Measurements from ENCODE around the gene CSTA. TPM values are rescaled to one million over a fixed set of nuclear protein-coding genes. Genes with fewer than 3 reads are reported as not detected.

Gene CSTA
- total and polyA plus RNA-seq, 2 of the 13 experiments (the other 11 are each of a cell fraction or from before 2014, with no cell fraction given), result 3.9 to 11.0 TPM

DNA sequence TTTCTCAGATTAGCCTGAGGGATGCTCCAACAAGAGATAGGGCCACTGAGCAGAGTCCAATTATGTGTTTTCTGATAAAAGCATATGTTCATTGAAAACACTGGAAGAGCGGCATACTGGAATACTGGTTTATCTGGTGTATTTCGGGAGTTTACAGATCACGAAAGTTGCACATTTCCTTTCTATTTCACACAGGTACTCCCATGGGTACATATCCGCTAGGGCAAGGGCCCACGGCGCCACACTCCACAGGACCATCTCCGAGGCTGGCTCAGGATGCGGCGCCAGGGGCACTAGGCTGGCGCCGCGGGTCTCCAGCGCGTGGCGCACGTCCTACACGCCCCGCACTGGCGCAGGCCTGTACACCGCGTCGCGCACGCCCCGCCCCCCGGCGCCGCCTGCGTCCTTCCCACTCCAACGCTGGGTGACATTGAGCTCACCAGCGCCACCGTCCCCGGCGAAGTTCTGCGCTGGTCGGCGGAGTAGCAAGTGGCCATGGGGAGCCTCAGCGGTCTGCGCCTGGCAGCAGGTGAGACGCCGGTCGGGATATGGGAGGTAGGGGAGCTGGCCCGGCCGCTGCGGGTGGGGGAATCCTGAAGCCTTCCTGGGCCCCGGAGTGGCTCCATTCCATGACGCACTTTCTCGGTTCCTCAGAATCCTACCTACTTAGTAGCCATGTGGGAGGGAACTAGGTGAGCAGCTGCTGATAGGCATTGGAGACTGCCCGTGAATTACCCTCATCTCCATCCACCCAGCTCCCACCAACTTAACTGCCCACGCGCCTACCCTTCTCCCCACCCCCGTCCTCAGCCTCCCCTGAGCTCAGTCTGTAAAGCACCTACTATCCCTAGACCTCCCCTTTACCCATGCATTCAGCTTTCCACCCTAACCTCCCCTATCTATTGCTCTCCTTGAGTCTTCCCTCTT is 59.0 kb downstream of the CSTA start, which contains the start of gene FAM162A (continued):
- peak; percentile 56; the same call in 1 of the 2 replicates for TF ChIP-seq ZC3H13 (CRISPR knock-in tag; IDR thresholded peaks at IDR 0.05)
- TF ChIP-seq, protein P1, sequence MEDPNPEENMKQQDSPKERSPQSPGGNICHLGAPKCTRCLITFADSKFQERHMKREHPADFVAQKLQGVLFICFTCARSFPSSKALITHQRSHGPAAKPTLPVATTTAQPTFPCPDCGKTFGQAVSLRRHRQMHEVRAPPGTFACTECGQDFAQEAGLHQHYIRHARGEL (CRISPR knock-in tag; IDR thresholded peaks at IDR 0.05), result no peak
- TF ChIP-seq, protein P2, sequence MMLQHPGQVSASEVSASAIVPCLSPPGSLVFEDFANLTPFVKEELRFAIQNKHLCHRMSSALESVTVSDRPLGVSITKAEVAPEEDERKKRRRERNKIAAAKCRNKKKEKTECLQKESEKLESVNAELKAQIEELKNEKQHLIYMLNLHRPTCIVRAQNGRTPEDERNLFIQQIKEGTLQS (CRISPR knock-in tag; IDR thresholded peaks at IDR 0.05), result peak; percentile 53; the same call in 1 of the 2 replicates
- no peak for TF ChIP-seq KDM5A (IDR thresholded peaks at IDR 0.05; ENCODE audit: borderline replicate concordance, low read length)
- TF ChIP-seq, protein P3, sequence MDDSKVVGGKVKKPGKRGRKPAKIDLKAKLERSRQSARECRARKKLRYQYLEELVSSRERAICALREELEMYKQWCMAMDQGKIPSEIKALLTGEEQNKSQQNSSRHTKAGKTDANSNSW (CRISPR knock-in tag; IDR thresholded peaks at IDR 0.05; ENCODE audit: borderline replicate concordance), result no peak; the same call in 1 of the 2 replicates
- TF ChIP-seq ZFP82 (CRISPR knock-in tag; IDR thresholded peaks at IDR 0.05; ENCODE audit: borderline replicate concordance), result no peak
- no peak for TF ChIP-seq ZKSCAN5 (CRISPR knock-in tag; IDR thresholded peaks at IDR 0.05)
- 0 out of 2 replicates have a peak, but pooled peaks have one; percentile 69 for TF ChIP-seq ZNF138 (CRISPR knock-in tag; IDR thresholded peaks at IDR 0.05; ENCODE audit: low read depth)
- no peak; the same call in 1 of the 2 replicates for TF ChIP-seq PAWR (CRISPR knock-in tag; IDR thresholded peaks at IDR 0.05; ENCODE audit: borderline replicate concordance)
- no peak for TF ChIP-seq SNRNP70 (IDR thresholded peaks at IDR 0.05; ENCODE audit: low read depth, low read length)
- no peak for TF ChIP-seq MAFK (conservative IDR thresholded peaks at IDR 0.05 in 1 of 2, IDR thresholded peaks at IDR 0.05 in 1 of 2; ENCODE audit: low read length in 2 of 2)
- TF ChIP-seq MAF1 (CRISPR knock-in tag; IDR thresholded peaks at IDR 0.05; ENCODE audit: borderline replicate concordance), result 0 out of 2 replicates have a peak, but pooled peaks have one; percentile 89
- peak; percentile 80 for TF ChIP-seq KLF9 (CRISPR knock-in tag; IDR thresholded peaks at IDR 0.05; ENCODE audit: low read depth)
- TF ChIP-seq, protein P4, sequence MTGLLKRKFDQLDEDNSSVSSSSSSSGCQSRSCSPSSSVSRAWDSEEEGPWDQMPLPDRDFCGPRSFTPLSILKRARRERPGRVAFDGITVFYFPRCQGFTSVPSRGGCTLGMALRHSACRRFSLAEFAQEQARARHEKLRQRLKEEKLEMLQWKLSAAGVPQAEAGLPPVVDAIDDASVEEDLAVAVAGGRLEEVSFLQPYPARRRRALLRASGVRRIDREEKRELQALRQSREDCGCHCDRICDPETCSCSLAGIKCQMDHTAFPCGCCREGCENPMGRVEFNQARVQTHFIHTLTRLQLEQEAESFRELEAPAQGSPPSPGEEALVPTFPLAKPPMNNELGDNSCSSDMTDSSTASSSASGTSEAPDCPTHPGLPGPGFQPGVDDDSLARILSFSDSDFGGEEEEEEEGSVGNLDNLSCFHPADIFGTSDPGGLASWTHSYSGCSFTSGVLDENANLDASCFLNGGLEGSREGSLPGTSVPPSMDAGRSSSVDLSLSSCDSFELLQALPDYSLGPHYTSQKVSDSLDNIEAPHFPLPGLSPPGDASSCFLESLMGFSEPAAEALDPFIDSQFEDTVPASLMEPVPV (CRISPR knock-in tag; IDR thresholded peaks at IDR 0.05), result peak; percentile 95
- TF ChIP-seq HOXD1 (CRISPR knock-in tag; IDR thresholded peaks at IDR 0.05), result peak; percentile 87; the same call in 1 of the 2 replicates
- TF ChIP-seq, protein P5, sequence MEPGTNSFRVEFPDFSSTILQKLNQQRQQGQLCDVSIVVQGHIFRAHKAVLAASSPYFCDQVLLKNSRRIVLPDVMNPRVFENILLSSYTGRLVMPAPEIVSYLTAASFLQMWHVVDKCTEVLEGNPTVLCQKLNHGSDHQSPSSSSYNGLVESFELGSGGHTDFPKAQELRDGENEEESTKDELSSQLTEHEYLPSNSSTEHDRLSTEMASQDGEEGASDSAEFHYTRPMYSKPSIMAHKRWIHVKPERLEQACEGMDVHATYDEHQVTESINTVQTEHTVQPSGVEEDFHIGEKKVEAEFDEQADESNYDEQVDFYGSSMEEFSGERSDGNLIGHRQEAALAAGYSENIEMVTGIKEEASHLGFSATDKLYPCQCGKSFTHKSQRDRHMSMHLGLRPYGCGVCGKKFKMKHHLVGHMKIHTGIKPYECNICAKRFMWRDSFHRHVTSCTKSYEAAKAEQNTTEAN (CRISPR knock-in tag; conservative IDR thresholded peaks at IDR 0.05), result peak; percentile 77; the same call in 1 of the 2 replicates
- TF ChIP-seq NFE2L1 (CRISPR knock-in tag; IDR thresholded peaks at IDR 0.05; ENCODE audit: borderline replicate concordance), result no peak
- no peak for TF ChIP-seq ZNF367 (CRISPR knock-in tag; IDR thresholded peaks at IDR 0.05; ENCODE audit: borderline replicate concordance)
- TF ChIP-seq, protein P6, sequence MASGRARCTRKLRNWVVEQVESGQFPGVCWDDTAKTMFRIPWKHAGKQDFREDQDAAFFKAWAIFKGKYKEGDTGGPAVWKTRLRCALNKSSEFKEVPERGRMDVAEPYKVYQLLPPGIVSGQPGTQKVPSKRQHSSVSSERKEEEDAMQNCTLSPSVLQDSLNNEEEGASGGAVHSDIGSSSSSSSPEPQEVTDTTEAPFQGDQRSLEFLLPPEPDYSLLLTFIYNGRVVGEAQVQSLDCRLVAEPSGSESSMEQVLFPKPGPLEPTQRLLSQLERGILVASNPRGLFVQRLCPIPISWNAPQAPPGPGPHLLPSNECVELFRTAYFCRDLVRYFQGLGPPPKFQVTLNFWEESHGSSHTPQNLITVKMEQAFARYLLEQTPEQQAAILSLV (CRISPR knock-in tag; IDR thresholded peaks at IDR 0.05; ENCODE audit: borderline replicate concordance), result peak; percentile 70; the same call in 1 of the 2 replicates
- TF ChIP-seq ZFP90 (CRISPR knock-in tag; IDR thresholded peaks at IDR 0.05; ENCODE audit: borderline replicate concordance), result peak; percentile 67; the same call in 1 of the 2 replicates
- TF ChIP-seq PCBP2 (optimal IDR thresholded peaks at IDR 0.05; ENCODE audit: low read depth, low read length, poor library complexity, severe bottlenecking), result no peak
- peak; percentile 83 for TF ChIP-seq ELF3 (CRISPR knock-in tag; IDR thresholded peaks at IDR 0.05)

Data from HepG2 (cell line).